ENCODE measurements around the gene TRAPPC10.

The TRAPPC10 gene

DNA sequence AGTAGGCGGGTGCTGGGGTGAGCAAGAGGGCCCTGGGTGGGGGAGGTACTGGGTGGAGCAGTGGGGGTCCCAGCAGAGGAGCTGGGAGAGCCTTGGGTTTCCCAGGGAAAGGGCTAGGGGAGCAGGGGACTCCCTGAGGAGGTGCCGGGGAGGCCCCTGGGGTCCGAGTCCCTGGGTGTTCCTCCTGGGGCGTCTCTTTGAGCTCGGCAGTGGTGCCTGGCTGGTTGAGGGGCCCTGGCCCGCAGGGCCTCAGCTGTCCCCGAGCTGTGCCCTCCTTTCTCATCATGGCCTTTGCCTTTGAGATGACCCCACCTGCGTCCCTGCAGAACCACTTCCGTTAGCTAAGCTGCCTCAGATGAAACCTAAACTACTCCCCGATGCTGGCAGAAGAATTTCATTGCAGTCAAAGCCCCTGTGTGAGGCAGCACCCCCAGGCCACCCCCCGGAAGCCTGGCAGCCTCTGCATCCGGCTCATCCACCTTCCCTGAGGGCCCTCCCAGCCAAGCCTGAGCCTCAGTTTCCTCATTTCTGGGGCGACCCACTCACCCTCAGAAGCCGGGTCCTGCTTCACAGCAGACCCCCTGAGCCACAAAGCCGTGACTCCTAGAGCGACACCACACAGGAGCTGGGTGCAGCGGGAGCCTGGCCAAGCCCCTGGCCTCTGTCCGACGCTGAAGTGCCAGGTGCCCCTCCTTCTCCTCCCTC lies 43.5 kb upstream of the TRAPPC10 start:
- TF ChIP-seq, protein P1, sequence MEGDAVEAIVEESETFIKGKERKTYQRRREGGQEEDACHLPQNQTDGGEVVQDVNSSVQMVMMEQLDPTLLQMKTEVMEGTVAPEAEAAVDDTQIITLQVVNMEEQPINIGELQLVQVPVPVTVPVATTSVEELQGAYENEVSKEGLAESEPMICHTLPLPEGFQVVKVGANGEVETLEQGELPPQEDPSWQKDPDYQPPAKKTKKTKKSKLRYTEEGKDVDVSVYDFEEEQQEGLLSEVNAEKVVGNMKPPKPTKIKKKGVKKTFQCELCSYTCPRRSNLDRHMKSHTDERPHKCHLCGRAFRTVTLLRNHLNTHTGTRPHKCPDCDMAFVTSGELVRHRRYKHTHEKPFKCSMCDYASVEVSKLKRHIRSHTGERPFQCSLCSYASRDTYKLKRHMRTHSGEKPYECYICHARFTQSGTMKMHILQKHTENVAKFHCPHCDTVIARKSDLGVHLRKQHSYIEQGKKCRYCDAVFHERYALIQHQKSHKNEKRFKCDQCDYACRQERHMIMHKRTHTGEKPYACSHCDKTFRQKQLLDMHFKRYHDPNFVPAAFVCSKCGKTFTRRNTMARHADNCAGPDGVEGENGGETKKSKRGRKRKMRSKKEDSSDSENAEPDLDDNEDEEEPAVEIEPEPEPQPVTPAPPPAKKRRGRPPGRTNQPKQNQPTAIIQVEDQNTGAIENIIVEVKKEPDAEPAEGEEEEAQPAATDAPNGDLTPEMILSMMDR (IDR thresholded peaks at IDR 0.05; ENCODE audit: borderline replicate concordance, control extremely low read depth, extremely low read depth, insufficient read depth, missing control alignments): no peak
- no peak for DNase-seq (ENCODE audit: low spot score)
- in situ Hi-C loops (cut with MboI; ENCODE audit: low sequenced_read_pairs, unreplicated experiment): no loop called here

DNA sequence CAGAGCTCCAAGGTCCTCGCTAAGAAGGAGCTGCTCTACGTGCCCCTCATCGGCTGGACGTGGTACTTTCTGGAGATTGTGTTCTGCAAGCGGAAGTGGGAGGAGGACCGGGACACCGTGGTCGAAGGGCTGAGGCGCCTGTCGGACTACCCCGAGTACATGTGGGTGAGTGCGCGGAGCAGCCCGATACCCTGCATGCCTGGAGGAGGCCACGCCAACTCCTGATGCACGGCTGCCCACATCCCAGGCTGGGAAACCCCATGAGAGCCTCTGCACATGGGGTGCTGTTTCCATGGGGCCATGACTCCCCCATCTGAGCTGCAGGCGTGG lies 43.0 kb upstream of the TRAPPC10 start:
- TF ChIP-seq, protein P1 (IDR thresholded peaks at IDR 0.05; ENCODE audit: borderline replicate concordance, control extremely low read depth, extremely low read depth, insufficient read depth, missing control alignments): no peak
- in situ Hi-C loops (cut with MboI; ENCODE audit: low sequenced_read_pairs, unreplicated experiment): no loop called here
- no peak for DNase-seq (ENCODE audit: low spot score)

DNA sequence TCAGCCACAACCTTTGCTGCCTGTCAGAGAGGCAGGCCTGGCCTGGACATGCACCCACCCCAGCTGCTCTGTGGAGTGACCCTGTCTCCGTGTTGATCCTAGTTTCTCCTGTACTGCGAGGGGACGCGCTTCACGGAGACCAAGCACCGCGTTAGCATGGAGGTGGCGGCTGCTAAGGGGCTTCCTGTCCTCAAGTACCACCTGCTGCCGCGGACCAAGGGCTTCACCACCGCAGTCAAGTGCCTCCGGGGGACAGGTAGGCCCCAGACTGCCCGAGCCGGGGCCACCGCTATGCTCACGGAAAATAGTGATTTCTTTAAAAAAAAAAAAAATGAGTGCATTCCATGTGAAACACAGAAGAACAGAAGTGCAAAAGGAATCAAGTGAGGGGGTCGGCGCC lies 41.6 kb upstream of the TRAPPC10 start:
- TF ChIP-seq, protein P1 (IDR thresholded peaks at IDR 0.05; ENCODE audit: borderline replicate concordance, control extremely low read depth, extremely low read depth, insufficient read depth, missing control alignments): no peak
- in situ Hi-C loops (cut with MboI; ENCODE audit: low sequenced_read_pairs, unreplicated experiment): no loop called here

DNA sequence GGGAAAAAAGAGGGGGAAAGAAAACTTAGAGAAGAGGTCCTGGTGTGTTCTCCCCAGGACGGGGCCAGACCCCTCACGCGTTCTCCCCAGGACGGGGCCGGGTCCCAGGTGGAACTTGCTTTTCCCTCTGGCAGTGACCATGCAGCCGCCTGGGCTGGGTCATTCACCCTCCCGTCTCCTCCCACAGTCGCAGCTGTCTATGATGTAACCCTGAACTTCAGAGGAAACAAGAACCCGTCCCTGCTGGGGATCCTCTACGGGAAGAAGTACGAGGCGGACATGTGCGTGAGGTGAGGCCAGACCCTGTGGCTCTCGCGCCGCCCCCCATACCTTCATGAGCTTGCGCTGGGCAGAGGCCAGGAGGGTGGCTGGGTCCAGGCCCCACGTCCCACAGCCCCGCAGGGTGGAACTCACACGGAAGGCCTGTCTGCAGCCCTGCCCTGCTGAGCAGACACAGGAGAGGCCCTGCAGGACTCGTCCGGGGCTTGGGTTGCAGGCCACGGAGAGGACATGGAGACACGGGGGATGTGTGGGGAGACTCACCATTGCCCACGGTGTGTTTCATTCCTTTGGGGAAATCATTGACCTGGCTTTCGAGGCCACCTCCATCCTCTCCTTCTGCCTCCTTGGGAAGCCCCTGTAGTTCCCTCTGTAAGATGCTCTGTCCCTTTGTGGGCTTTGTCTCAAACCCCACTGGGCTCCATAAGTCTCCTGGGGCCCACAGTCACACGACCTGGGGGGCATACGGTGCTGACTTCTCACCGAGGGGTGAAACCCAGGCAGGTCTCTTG lies 40.7 kb upstream of the TRAPPC10 start:
- DNase-seq (ENCODE audit: low spot score): no peak
- TF ChIP-seq, protein P1 (IDR thresholded peaks at IDR 0.05; ENCODE audit: borderline replicate concordance, control extremely low read depth, extremely low read depth, insufficient read depth, missing control alignments): no peak
- in situ Hi-C loops (cut with MboI; ENCODE audit: low sequenced_read_pairs, unreplicated experiment): no loop called here

More for the DNA sequence above, 41.6 kb upstream of the TRAPPC10 start:
- no peak for DNase-seq (ENCODE audit: low spot score)

DNA sequence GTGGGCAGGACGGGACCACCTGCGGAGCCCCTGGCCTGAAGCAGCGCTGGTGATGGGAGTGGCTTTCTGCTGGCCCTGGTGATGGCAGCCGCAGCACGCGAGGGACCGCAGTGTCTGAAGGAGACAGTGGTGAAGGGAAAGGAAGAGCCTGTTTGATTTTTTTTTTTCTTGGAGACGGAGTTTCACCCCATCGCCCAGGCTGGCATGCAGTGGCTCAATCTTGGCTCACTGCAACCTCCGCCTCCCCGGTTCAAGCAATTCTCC lies 40.2 kb upstream of the TRAPPC10 start:
- TF ChIP-seq, protein P1 (IDR thresholded peaks at IDR 0.05; ENCODE audit: borderline replicate concordance, control extremely low read depth, extremely low read depth, insufficient read depth, missing control alignments): no peak
- in situ Hi-C loops (cut with MboI; ENCODE audit: low sequenced_read_pairs, unreplicated experiment): no loop called here
- no peak for DNase-seq (ENCODE audit: low spot score)

DNA sequence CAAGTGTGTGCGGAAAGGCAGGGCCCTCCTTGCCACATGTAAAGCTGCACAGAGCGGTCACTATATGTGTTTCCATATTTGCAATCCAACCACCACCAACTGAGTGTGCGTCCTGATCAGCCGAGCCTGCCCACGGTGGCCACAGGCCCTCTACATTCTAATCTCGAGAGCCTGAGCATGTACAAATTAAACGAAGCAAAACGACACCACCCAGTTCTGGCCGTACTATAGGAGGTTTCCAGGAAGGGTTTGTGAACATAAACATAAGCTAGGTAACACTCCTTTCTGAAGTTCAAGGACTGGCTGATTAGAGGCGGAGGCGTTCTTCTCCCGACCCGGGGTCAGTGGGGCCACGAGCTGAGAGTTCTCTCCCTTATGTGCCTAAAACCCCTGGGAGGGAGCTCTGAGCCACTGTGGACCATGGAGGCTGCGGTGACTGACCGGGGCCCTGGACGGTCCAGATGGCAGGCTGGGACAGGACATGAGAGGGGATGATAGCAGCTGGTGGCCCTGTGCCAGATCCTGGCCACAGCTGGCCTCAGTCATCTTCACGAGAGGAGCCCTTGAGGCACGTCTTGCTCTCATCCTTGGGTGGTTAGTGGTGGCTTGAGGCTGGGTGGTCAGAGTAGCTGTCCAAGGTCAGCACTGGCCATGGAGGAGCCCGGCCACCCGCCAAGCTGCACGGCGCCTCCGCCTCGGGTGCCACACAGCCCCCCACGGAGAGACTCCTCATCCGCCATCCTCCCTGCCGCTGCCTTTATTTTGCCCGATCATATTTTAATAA lies 39.1 kb upstream of the TRAPPC10 start:
- DNase-seq (ENCODE audit: low spot score): no peak
- in situ Hi-C loops (cut with MboI; ENCODE audit: low sequenced_read_pairs, unreplicated experiment): no loop called here
- TF ChIP-seq, protein P1 (IDR thresholded peaks at IDR 0.05; ENCODE audit: borderline replicate concordance, control extremely low read depth, extremely low read depth, insufficient read depth, missing control alignments): no peak
